Measurements from ENCODE around the gene TMEM256. TPM values are rescaled to one million over a fixed set of nuclear protein-coding genes. Genes with fewer than 3 reads are reported as not detected.

TMEM256 gene
- total RNA-seq, 4 donors from 2014 or later = 31.1 to 66.6 (median 57.8) TPM

DNA sequence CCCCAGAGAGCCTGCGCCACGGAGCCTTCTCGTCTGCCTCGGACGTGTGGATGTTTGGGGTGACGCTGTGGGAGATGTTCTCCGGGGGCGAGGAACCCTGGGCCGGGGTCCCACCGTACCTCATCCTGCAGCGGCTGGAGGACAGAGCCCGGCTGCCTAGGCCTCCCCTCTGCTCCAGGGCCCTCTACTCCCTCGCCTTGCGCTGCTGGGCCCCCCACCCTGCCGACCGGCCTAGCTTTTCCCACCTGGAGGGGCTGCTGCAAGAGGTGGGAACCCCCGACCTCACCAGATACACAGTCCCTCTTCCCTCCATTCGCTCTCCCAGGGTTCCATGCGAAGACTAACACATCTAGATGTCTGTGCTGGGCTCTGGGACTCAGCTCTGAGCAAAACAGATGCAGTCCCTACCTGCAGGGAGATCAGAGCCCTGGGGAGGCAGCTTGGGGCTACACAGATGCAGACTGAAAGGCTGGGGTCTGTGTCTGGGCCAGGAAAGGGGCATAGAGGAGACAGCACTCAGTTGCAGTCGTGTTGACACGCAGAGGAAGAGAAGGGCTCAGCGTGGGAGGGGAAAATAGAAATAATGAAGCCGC, 19.3 kb downstream of the TMEM256 start:
- H3K36me3 ChIP-seq = peaks cover 0 to 34% of the 10 kb centered on the region in 2 donors
- H3K27me3 ChIP-seq = no peaks in the 10 kb centered on the region
- peak overlapping the region in 1 of 2 donors; percentile 51 for H3K4me3 ChIP-seq
- 82% methylated on average over 4 of the region's 23 CpGs; no CpG with 5 or more reads in 1 of the 2 donors for WGBS, 2 donors (ENCODE audit: low coverage in 1 of 2)
- H3K9me3 ChIP-seq = no peaks in the 10 kb centered on the region
- ATAC-seq = no peak
- TF ChIP-seq POLR2A (IDR thresholded peaks at IDR 0.05) (no peak), POLR2AphosphoS5 (IDR thresholded peaks at IDR 0.05) (no peak), EP300 (IDR thresholded peaks at IDR 0.05) (no peak)
- TF ChIP-seq, protein P1, sequence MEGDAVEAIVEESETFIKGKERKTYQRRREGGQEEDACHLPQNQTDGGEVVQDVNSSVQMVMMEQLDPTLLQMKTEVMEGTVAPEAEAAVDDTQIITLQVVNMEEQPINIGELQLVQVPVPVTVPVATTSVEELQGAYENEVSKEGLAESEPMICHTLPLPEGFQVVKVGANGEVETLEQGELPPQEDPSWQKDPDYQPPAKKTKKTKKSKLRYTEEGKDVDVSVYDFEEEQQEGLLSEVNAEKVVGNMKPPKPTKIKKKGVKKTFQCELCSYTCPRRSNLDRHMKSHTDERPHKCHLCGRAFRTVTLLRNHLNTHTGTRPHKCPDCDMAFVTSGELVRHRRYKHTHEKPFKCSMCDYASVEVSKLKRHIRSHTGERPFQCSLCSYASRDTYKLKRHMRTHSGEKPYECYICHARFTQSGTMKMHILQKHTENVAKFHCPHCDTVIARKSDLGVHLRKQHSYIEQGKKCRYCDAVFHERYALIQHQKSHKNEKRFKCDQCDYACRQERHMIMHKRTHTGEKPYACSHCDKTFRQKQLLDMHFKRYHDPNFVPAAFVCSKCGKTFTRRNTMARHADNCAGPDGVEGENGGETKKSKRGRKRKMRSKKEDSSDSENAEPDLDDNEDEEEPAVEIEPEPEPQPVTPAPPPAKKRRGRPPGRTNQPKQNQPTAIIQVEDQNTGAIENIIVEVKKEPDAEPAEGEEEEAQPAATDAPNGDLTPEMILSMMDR (IDR thresholded peaks at IDR 0.05) = no peak
- H3K27ac ChIP-seq = peak overlapping the region in 3 of 4 donors; percentile 48 to 73 (median 63)
- H3K4me1 ChIP-seq = peaks cover 0 to 43% (median 21%) of the 10 kb centered on the region in 3 donors

DNA sequence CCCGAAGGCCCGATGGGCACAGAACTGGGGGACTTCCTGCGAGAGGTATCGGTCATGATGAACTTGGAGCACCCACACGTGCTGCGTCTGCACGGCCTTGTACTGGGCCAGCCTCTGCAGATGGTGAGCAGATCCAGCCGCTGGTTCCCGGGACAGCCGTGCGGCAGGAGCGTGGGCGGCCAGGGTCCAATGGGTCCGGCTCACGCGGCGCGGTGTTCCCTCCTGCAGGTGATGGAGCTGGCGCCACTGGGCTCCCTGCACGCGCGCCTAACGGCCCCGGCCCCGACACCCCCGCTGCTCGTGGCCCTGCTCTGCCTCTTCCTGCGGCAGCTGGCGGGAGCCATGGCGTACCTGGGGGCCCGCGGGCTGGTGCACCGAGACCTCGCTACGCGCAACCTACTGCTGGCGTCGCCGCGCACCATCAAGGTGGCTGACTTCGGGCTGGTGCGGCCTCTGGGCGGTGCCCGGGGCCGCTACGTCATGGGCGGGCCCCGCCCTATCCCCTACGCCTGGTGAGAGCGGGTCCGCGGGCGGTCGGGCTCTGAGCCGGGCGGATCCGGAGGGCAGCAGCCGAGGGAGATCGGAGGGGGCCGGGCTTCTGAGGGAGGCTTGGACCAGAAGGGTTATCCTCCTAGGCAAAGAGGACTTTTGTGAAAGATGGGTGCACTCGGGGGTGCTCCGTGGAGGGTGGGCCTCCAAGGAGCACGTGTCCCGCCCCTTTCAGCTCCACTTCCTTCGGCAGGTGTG, 20.0 kb downstream of the TMEM256 start:
- peak overlapping the region; percentile 5 to 51 for H3K4me3 ChIP-seq
- no CpG with 5 or more reads among the region's 65 CpGs for WGBS, 2 donors (ENCODE audit: low coverage in 1 of 2)
- no peaks in the 10 kb centered on the region for H3K9me3 ChIP-seq
- H3K36me3 ChIP-seq = peaks cover 0 to 28% of the 10 kb centered on the region in 2 donors
- peaks cover 0 to 43% (median 21%) of the 10 kb centered on the region in 3 donors for H3K4me1 ChIP-seq
- TF ChIP-seq, protein P1 (IDR thresholded peaks at IDR 0.05) = no peak
- TF ChIP-seq POLR2A (IDR thresholded peaks at IDR 0.05) (no peak), POLR2AphosphoS5 (IDR thresholded peaks at IDR 0.05) (no peak), EP300 (IDR thresholded peaks at IDR 0.05) (no peak)
- no peaks in the 10 kb centered on the region for H3K27me3 ChIP-seq
- peak; percentile 74 for ATAC-seq
- peak overlapping the region in 3 of 4 donors; percentile 48 to 73 (median 63) for H3K27ac ChIP-seq

DNA sequence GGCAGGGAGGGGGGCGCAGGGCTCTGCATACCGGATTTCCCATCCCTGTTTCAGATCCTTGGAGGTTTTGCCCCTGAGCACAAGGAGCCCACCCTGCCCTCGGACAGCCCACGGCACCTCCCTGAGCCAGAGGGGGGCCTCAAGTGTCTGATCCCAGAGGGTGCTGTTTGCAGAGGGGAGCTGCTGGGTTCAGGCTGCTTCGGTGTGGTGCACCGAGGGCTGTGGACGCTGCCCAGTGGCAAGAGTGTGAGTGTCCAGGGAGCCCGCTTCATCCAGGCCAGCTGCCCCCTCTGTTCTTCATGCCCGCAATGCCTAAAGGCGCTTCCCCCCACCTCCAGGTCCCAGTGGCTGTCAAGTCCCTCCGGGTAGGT, 20.5 kb downstream of the TMEM256 start:
- H3K36me3 ChIP-seq = peaks cover 0 to 22% of the 10 kb centered on the region in 2 donors
- TF ChIP-seq POLR2A (IDR thresholded peaks at IDR 0.05) = no peak
- TF ChIP-seq POLR2AphosphoS5 (IDR thresholded peaks at IDR 0.05) = no peak
- TF ChIP-seq, protein P1 (IDR thresholded peaks at IDR 0.05) = no peak
- no peak for TF ChIP-seq EP300 (IDR thresholded peaks at IDR 0.05)
- no CpG with 5 or more reads among the region's 11 CpGs for WGBS, 2 donors (ENCODE audit: low coverage in 1 of 2)
- H3K4me1 ChIP-seq = peaks cover 0 to 43% (median 21%) of the 10 kb centered on the region in 3 donors
- no peaks in the 10 kb centered on the region for H3K9me3 ChIP-seq
- peak overlapping the region in 1 of 2 donors; percentile 51 for H3K4me3 ChIP-seq
- ATAC-seq = no peak
- H3K27ac ChIP-seq = peak overlapping the region in 2 of 4 donors; percentile 63 to 73
- H3K27me3 ChIP-seq = no peaks in the 10 kb centered on the region

DNA sequence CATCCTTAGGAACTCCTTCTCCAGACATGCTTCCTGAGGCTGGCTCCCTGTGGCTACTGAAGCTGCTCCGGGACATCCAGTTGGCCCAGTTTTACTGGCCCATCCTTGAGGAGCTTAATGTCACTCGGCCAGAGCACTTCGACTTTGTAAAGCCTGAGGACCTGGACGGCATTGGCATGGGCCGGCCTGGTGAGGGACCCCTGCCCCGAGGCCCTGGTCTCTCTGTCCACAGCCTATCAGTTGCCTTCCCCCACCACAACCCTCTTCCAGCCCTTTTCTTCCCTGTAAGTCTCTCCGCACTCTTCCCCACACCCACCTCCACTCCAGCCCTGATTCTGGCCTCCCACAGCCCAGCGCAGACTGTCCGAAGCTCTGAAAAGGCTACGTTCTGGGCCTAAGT, 21.0 kb downstream of the TMEM256 start:
- peaks cover 0 to 17% of the 10 kb centered on the region in 2 donors for H3K36me3 ChIP-seq
- no peak for ATAC-seq
- H3K27ac ChIP-seq = no peak overlapping the region
- H3K27me3 ChIP-seq = no peaks in the 10 kb centered on the region
- H3K4me1 ChIP-seq = peaks cover 0 to 43% (median 21%) of the 10 kb centered on the region in 3 donors
- no peak overlapping the region for H3K4me3 ChIP-seq
- TF ChIP-seq POLR2A (IDR thresholded peaks at IDR 0.05) (no peak), EP300 (IDR thresholded peaks at IDR 0.05) (no peak), POLR2AphosphoS5 (IDR thresholded peaks at IDR 0.05) (no peak)
- TF ChIP-seq, protein P1 (IDR thresholded peaks at IDR 0.05) = no peak
- WGBS, 2 donors (ENCODE audit: low coverage in 1 of 2) = 90 to 100% methylated on average over 3 to 7 of the region's 10 CpGs
- H3K9me3 ChIP-seq = no peaks in the 10 kb centered on the region
